Stimulated activated CD8-positive, alpha-beta memory T cell treated with anti-CD3 and anti-CD28 coated beads, Interleukin-4, amount 100 ng/mL, for 1 hour (primary cell): ENCODE data around the gene KSR1.

Experiments
- DNase-seq, 2 donors: peaks; one replicate each; pipeline ENCODE4 v3.0.0-alpha.2; 2020; ENCODE audit warnings: low read depth in 2 of 2, low spot score in 1 of 2

Gene KSR1

GRCh38 chr17:27581016-27581415, 124.8 kb downstream of the KSR1 start:
- DNase-seq: no peak

- DNase-seq: no peak
Observed at GRCh38 chr17:27582696-27583095, 126.4 kb downstream of the KSR1 start.

- DNase-seq: no peak
Observed at GRCh38 chr17:27585153-27585681, 129.0 kb downstream of the KSR1 start.

GRCh38 chr17:27585792-27586191, 129.5 kb downstream of the KSR1 start:
- no peak for DNase-seq

- DNase-seq: no peak
Observed at GRCh38 chr17:27586203-27586721, 130.0 kb downstream of the KSR1 start.

GRCh38 chr17:27588354-27588753, 132.1 kb downstream of the KSR1 start:
- no peak for DNase-seq

GRCh38 chr17:27590864-27591263, 134.6 kb downstream of the KSR1 start:
- DNase-seq: no peak

- DNase-seq: no peak
Observed at GRCh38 chr17:27591986-27592385, 135.7 kb downstream of the KSR1 start.

- no peak for DNase-seq
Observed at GRCh38 chr17:27593232-27593856, 137.1 kb downstream of the KSR1 start.

GRCh38 chr17:27593857-27594255, 137.6 kb downstream of the KSR1 start:
- no peak for DNase-seq

- DNase-seq: no peak
Observed at GRCh38 chr17:27595208-27595607, 139.0 kb downstream of the KSR1 start.

GRCh38 chr17:27596096-27596495, 139.8 kb downstream of the KSR1 start:
- DNase-seq: no peak

- no peak for DNase-seq
Observed at GRCh38 chr17:27596566-27597187, 140.4 kb downstream of the KSR1 start.

GRCh38 chr17:27597188-27597580, 140.9 kb downstream of the KSR1 start:
- DNase-seq: no peak

GRCh38 chr17:27597783-27598320, 141.6 kb downstream of the KSR1 start:
- DNase-seq: no peak

GRCh38 chr17:27598337-27599050, 142.2 kb downstream of the KSR1 start:
- DNase-seq: no peak

- no peak for DNase-seq
Observed at GRCh38 chr17:27600471-27600870, 144.2 kb downstream of the KSR1 start.

- DNase-seq: peak; percentile 66 to 77
Observed at GRCh38 chr17:27601069-27601974, 145.1 kb downstream of the KSR1 start.

GRCh38 chr17:27601975-27602302, 145.7 kb downstream of the KSR1 start:
- DNase-seq: no peak

- DNase-seq: peak; percentile 48 to 50
Observed at GRCh38 chr17:27602721-27603420, 146.6 kb downstream of the KSR1 start.
